Retina (tissue), 1 donor: ENCODE data around the gene PPP4C.
A peak's percentile ranks its signal among the peaks of the same experiment; 100 is the strongest.
"Not testable (repeated sequence)": the region's sequence is repeated elsewhere in the genome, so short reads cannot be mapped to it uniquely, and the experiment has no call there.

Experiments used
- DNase-seq: peaks from one replicate; pipeline ENCODE4 v3.0.0-alpha.2; 2016

Gene PPP4C

GRCh38 chr16:30104090-30104489, 28.3 kb downstream of the PPP4C start:
- DNase-seq: no peak

GRCh38 chr16:30104492-30104891, 28.7 kb downstream of the PPP4C start:
- no peak for DNase-seq

GRCh38 chr16:30108059-30108850, 32.5 kb downstream of the PPP4C start:
- DNase-seq: no peak

- no peak for DNase-seq
These were observed 34.9 kb downstream of the PPP4C start for GRCh38 chr16:30110661-30111060.

GRCh38 chr16:30112197-30113030, 36.6 kb downstream of the PPP4C start:
- DNase-seq: peak; percentile 17

- DNase-seq: no peak
These were observed 37.4 kb downstream of the PPP4C start, which contains the start of gene GDPD3 for GRCh38 chr16:30113031-30113710. GDPD3 (minus strand) TSS chr16:30113537; CDS start chr16:30113478, 59 bp downstream.

- DNase-seq: no peak
These were observed 38.0 kb downstream of the PPP4C start for GRCh38 chr16:30113711-30114333.

GRCh38 chr16:30114411-30114810, 38.6 kb downstream of the PPP4C start:
- no peak for DNase-seq

GRCh38 chr16:30114833-30115232, 39.0 kb downstream of the PPP4C start:
- DNase-seq: not testable (repeated sequence)

GRCh38 chr16:30115238-30115637, 39.4 kb downstream of the PPP4C start:
- no peak for DNase-seq

GRCh38 chr16:30116291-30117207, 40.8 kb downstream of the PPP4C start:
- no peak for DNase-seq

GRCh38 chr16:30117768-30118167, 42.0 kb downstream of the PPP4C start:
- no peak for DNase-seq

GRCh38 chr16:30119428-30119827, 43.6 kb downstream of the PPP4C start:
- no peak for DNase-seq

- no peak for DNase-seq
These were observed 44.7 kb downstream of the PPP4C start for GRCh38 chr16:30120340-30121105.

GRCh38 chr16:30121741-30122571, 46.2 kb downstream of the PPP4C start:
- peak; percentile 16 for DNase-seq

- peak; percentile 58 for DNase-seq
These were observed 46.9 kb downstream of the PPP4C start for GRCh38 chr16:30122604-30123160.

- no peak for DNase-seq
These were observed 49.2 kb downstream of the PPP4C start for GRCh38 chr16:30124985-30125379.

GRCh38 chr16:30125690-30126089, 49.9 kb downstream of the PPP4C start:
- not testable (repeated sequence) for DNase-seq

- no peak for DNase-seq
These were observed 52.2 kb downstream of the PPP4C start for GRCh38 chr16:30127993-30128392.
